HG03045 (cell line): ENCODE data around the gene LCLAT1.

ENCODE experiments used
- ATAC-seq: cut with Tn5 transposase; IDR thresholded peaks from one replicate; pipeline ENCODE4 v1.9.1; 2021; ENCODE audit warnings: mild to moderate bottlenecking, moderate library complexity; ENCODE audit not compliant: unreplicated experiment

The LCLAT1 gene

GRCh38 chr2:30422444-30423040 lies 24.5 kb upstream of the LCLAT1 start:
- ATAC-seq, result peak; percentile 66

- no peak for ATAC-seq
Measured at GRCh38 chr2:30424231-30424630, 22.8 kb upstream of the LCLAT1 start.

- no peak for ATAC-seq
Measured at GRCh38 chr2:30425326-30425725, 21.7 kb upstream of the LCLAT1 start.

- no peak for ATAC-seq
Measured at GRCh38 chr2:30427606-30428347, 19.3 kb upstream of the LCLAT1 start.

GRCh38 chr2:30428348-30428662 lies 18.7 kb upstream of the LCLAT1 start:
- no peak for ATAC-seq

GRCh38 chr2:30428827-30429461 lies 18.1 kb upstream of the LCLAT1 start:
- no peak for ATAC-seq

- no peak for ATAC-seq
Measured at GRCh38 chr2:30433541-30434299, 13.3 kb upstream of the LCLAT1 start.

GRCh38 chr2:30434708-30435107 lies 12.3 kb upstream of the LCLAT1 start:
- no peak for ATAC-seq

- ATAC-seq, result no peak
Measured at GRCh38 chr2:30436859-30437435, 10.1 kb upstream of the LCLAT1 start.

- no peak for ATAC-seq
Measured at GRCh38 chr2:30437809-30438548, 9.1 kb upstream of the LCLAT1 start.

GRCh38 chr2:30439296-30439695 lies 7.8 kb upstream of the LCLAT1 start:
- no peak for ATAC-seq

- ATAC-seq, result no peak
Measured at GRCh38 chr2:30439879-30440278, 7.2 kb upstream of the LCLAT1 start.

- no peak for ATAC-seq
Measured at GRCh38 chr2:30441023-30441422, 6.0 kb upstream of the LCLAT1 start.

GRCh38 chr2:30443081-30443480 lies 4.0 kb upstream of the LCLAT1 start:
- ATAC-seq, result no peak

- ATAC-seq, result no peak
Measured at GRCh38 chr2:30444273-30444672, 2.8 kb upstream of the LCLAT1 start.

- ATAC-seq, result no peak
Measured at GRCh38 chr2:30445266-30445821, 1.7 kb upstream of the LCLAT1 start.

- no peak for ATAC-seq
Measured at GRCh38 chr2:30446602-30447148, 371 bp upstream of the LCLAT1 start.

- no peak for ATAC-seq
Measured at GRCh38 chr2:30448308-30448707, 1.3 kb downstream of the LCLAT1 start.

GRCh38 chr2:30448866-30449265 lies 1.8 kb downstream of the LCLAT1 start:
- no peak for ATAC-seq

- no peak for ATAC-seq
Measured at GRCh38 chr2:30450025-30450424, 3.0 kb downstream of the LCLAT1 start.
